Mesenchymal stem cell (in vitro differentiated cells and primary cell): ENCODE data around the gene ASB17.
A peak's percentile ranks its signal among the peaks of the same experiment; 100 is the strongest.
"Not testable (repeated sequence)": the region's sequence is repeated elsewhere in the genome, so short reads cannot be mapped to it uniquely, and the experiment has no call there.

ENCODE experiments used
- DNase-seq: peaks from one replicate; pipeline ENCODE4 v3.0.0-alpha.2; 2013
- H2AFZ ChIP-seq: one replicate; pipeline ENCODE4 v1.6.1; 2013; ENCODE audit warnings: low read depth, mild to moderate bottlenecking, control low read depth, inconsistent platforms, low read length, moderate library complexity
- H2AK5ac ChIP-seq: 2 replicates; pipeline ENCODE4 v1.6.1; 2013; ENCODE audit warnings: low read length, moderate library complexity, mild to moderate bottlenecking, inconsistent platforms; ENCODE audit not compliant: severe bottlenecking
- H2BK120ac ChIP-seq: one replicate; pipeline ENCODE4 v1.6.1; 2013; ENCODE audit warnings: low read depth, mild to moderate bottlenecking, inconsistent platforms, low read length, moderate library complexity
- H2BK12ac ChIP-seq, 2 experiments: one replicate each; pipeline ENCODE4 v1.6.1; 2013; ENCODE audit warnings: inconsistent platforms in 2 of 2, low read length in 2 of 2, mild to moderate bottlenecking in 2 of 2, moderate library complexity in 2 of 2, control low read depth in 1 of 2
- H2BK15ac ChIP-seq: one replicate; pipeline ENCODE4 v1.6.1; 2013; ENCODE audit warnings: mild to moderate bottlenecking, low read depth, inconsistent platforms; ENCODE audit not compliant: poor library complexity, severe bottlenecking
- H2BK5ac ChIP-seq: 2 replicates; pipeline ENCODE4 v1.6.1; 2013; ENCODE audit warnings: low read depth, mild to moderate bottlenecking, low read length, control low read depth, inconsistent platforms; ENCODE audit not compliant: poor library complexity, severe bottlenecking
- H3K14ac ChIP-seq, 2 experiments: one replicate each; pipeline ENCODE4 v1.6.1; 2013; ENCODE audit warnings: inconsistent platforms in 2 of 2, low read length in 2 of 2, control low read depth in 1 of 2, mild to moderate bottlenecking in 1 of 2, moderate library complexity in 1 of 2
- H3K18ac ChIP-seq, 2 experiments: one replicate each; pipeline ENCODE4 v1.6.1; 2013; ENCODE audit warnings: inconsistent platforms in 2 of 2, low read length in 2 of 2, control low read depth in 1 of 2, low read depth in 1 of 2, mild to moderate bottlenecking in 1 of 2
- H3K23ac ChIP-seq, 2 experiments: one replicate each; pipeline ENCODE4 v1.6.1; 2013; ENCODE audit warnings: inconsistent platforms in 2 of 2, low read length in 2 of 2, mild to moderate bottlenecking in 2 of 2, moderate library complexity in 2 of 2, control low read depth in 1 of 2
- H3K27ac ChIP-seq: 2 replicates; pipeline ENCODE4 v1.5.1; 2013; ENCODE audit warnings: mild to moderate bottlenecking, moderate library complexity, low read length, control low read depth, inconsistent platforms; ENCODE audit not compliant: poor library complexity, severe bottlenecking
- H3K27me3 ChIP-seq, 2 experiments: 2 replicates each; pipeline versions ENCODE4 v1.6.1 to v1.7.0; 2013; ENCODE audit warnings: low read length in 2 of 2, mild to moderate bottlenecking in 2 of 2, moderate library complexity in 2 of 2, control low read depth in 1 of 2, inconsistent platforms in 1 of 2; ENCODE audit not compliant: control insufficient read depth in 1 of 2, insufficient read depth in 1 of 2
- H3K36me3 ChIP-seq, 2 experiments: 2 replicates each; pipeline versions ENCODE4 v1.6.1 to v1.7.0; 2013; ENCODE audit warnings: low read length in 2 of 2, control low read depth in 1 of 2, inconsistent platforms in 1 of 2, low read depth in 1 of 2, mild to moderate bottlenecking in 1 of 2; ENCODE audit not compliant: insufficient read depth in 2 of 2, control insufficient read depth in 1 of 2
- H3K4ac ChIP-seq, 2 experiments: one replicate each; pipeline ENCODE4 v1.6.1; 2013; ENCODE audit warnings: inconsistent platforms in 2 of 2, low read length in 2 of 2, mild to moderate bottlenecking in 2 of 2, moderate library complexity in 2 of 2, control low read depth in 1 of 2, low read depth in 1 of 2
- H3K4me1 ChIP-seq: 2 replicates; pipeline ENCODE4 v1.6.1; 2013; ENCODE audit warnings: low read depth, low read length, control low read depth; ENCODE audit not compliant: control insufficient read depth, insufficient read depth
- H3K4me2 ChIP-seq: 2 replicates; pipeline ENCODE4 v1.6.1; 2013; ENCODE audit warnings: low read length, mild to moderate bottlenecking, inconsistent platforms; ENCODE audit not compliant: poor library complexity, severe bottlenecking
- H3K4me3 ChIP-seq, 2 experiments: 2 replicates each; pipeline versions ENCODE4 v1.5.1 to v1.7.0; 2013; ENCODE audit warnings: low read length in 2 of 2, mild to moderate bottlenecking in 2 of 2, control low read depth in 1 of 2, low read depth in 1 of 2; ENCODE audit not compliant: insufficient read depth in 1 of 2
- H3K79me1 ChIP-seq: replicated peaks from 2 replicates; pipeline ENCODE4 v1.6.1; 2013; ENCODE audit warnings: mild to moderate bottlenecking, control low read depth, low read length, inconsistent platforms; ENCODE audit not compliant: poor library complexity, severe bottlenecking
- H3K9ac ChIP-seq: 2 replicates; pipeline ENCODE4 v1.7.0; 2013; ENCODE audit warnings: mild to moderate bottlenecking, low read length, moderate library complexity
- H3K9me3 ChIP-seq: 2 replicates; pipeline ENCODE4 v1.7.0; 2013; ENCODE audit warnings: mild to moderate bottlenecking, low read length; ENCODE audit not compliant: control insufficient read depth
- H4K8ac ChIP-seq: one replicate; pipeline ENCODE4 v1.6.1; 2013; ENCODE audit warnings: inconsistent platforms, mild to moderate bottlenecking, low read length, moderate library complexity
- H4K91ac ChIP-seq: one replicate; pipeline ENCODE4 v1.6.1; 2013; ENCODE audit warnings: mild to moderate bottlenecking, low read length, inconsistent platforms
- WGBS: methylation state at CpG from one replicate; pipeline ENCODE4 v1.1.7; 2013; ENCODE audit warnings: mixed read lengths; 5-methylcytosine and 5-hydroxymethylcytosine counted together

Gene ASB17

GRCh38 chr1:75967719-75968118 is 35.5 kb upstream of the ASB17 start:
- Histone ChIP-seq H2BK15ac (no peak overlapping the region), H2BK120ac (no peak overlapping the region), H3K14ac (no peak overlapping the region), H3K4me1 (no peaks in the 10 kb centered on the region), H3K4ac (no peak overlapping the region), H3K79me1 (no peaks in the 10 kb centered on the region), H3K9me3 (no peaks in the 10 kb centered on the region), H2BK5ac (no peak overlapping the region), H2AK5ac (no peak overlapping the region), H4K8ac (no peak overlapping the region), H3K4me2 (no peak overlapping the region), H3K23ac (no peak overlapping the region), H3K36me3 (no peaks in the 10 kb centered on the region), H3K27me3 (no peaks in the 10 kb centered on the region), H3K9ac (no peak overlapping the region), H3K4me3 (no peak overlapping the region), H2AFZ (no peak overlapping the region), H2BK12ac (no peak overlapping the region), H4K91ac (no peak overlapping the region), H3K18ac (no peak overlapping the region), H3K27ac (no peak overlapping the region)
- no peak for DNase-seq
- 79% methylated on average over 1 of the region's 1 CpG for WGBS

DNA sequence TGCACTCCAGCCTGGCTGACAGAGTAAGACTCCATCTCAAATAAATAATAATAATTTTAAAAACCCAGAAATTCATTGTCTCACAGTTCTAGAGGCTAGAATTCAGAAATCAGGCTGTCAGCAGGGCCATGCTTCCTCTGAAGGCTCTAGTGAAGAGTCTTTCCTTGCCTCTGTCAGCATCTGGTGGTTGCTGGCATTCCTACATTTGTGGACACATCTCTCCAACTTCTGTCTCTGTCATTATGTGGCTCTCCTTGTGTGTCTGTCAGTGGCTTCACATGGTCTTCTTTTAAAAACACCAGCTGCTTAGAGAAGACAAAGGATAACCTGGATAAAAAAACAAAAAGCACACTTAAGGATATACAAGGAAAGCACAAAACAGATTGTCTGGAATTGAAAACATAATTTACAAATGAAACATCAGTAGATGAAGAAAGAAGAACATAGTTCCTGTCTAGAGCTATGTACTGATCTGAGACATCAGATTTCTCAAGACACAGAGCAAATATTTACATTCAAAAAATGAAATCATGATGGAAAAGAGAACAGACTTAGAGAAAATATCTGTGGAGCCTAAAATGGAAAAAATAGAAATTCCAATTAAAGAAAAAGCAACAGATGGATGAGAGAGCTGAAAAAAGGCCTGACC is 32.7 kb upstream of the ASB17 start:
- Histone ChIP-seq H3K79me1 (no peaks in the 10 kb centered on the region), H2BK15ac (no peak overlapping the region), H3K9me3 (peaks cover 4% of the 10 kb centered on the region), H3K4me3 (no peak overlapping the region), H3K4me2 (no peak overlapping the region), H3K23ac (no peak overlapping the region), H3K18ac (no peak overlapping the region), H2BK5ac (peak overlapping the region; percentile 73), H2BK12ac (no peak overlapping the region), H3K27me3 (no peaks in the 10 kb centered on the region), H2AFZ (no peak overlapping the region), H3K4me1 (no peaks in the 10 kb centered on the region), H3K14ac (no peak overlapping the region), H3K4ac (no peak overlapping the region), H4K91ac (no peak overlapping the region), H3K9ac (no peak overlapping the region), H3K36me3 (no peaks in the 10 kb centered on the region), H4K8ac (no peak overlapping the region), H3K27ac (peak overlapping the region; percentile 73), H2AK5ac (no peak overlapping the region), H2BK120ac (no peak overlapping the region)
- no peak for DNase-seq

GRCh38 chr1:75964110-75964759 is 32.0 kb upstream of the ASB17 start:
- H3K79me1 ChIP-seq, H2AK5ac ChIP-seq, H3K9me3 ChIP-seq, H3K4ac ChIP-seq, H3K23ac ChIP-seq, H3K4me3 ChIP-seq, H3K18ac ChIP-seq, H2BK120ac ChIP-seq, H3K14ac ChIP-seq, H4K91ac ChIP-seq, H3K4me1 ChIP-seq, H2BK15ac ChIP-seq, H4K8ac ChIP-seq, H3K9ac ChIP-seq, H2BK12ac ChIP-seq, H3K36me3 ChIP-seq, H2AFZ ChIP-seq, H2BK5ac ChIP-seq, H3K27me3 ChIP-seq, H3K4me2 ChIP-seq: not testable (repeated sequence)
- H3K27ac ChIP-seq = peak overlapping the region; percentile 73
- 47% methylated on average over 7 of the region's 10 CpGs for whole genome bisulfite sequencing
- peak; percentile 61 for DNase-seq

- Histone ChIP-seq H3K27ac (no peak overlapping the region), H3K18ac (no peak overlapping the region), H3K4ac (no peak overlapping the region), H3K79me1 (no peaks in the 10 kb centered on the region), H3K14ac (no peak overlapping the region), H2BK5ac (no peak overlapping the region), H2BK15ac (no peak overlapping the region), H4K91ac (no peak overlapping the region), H2BK120ac (no peak overlapping the region), H3K23ac (no peak overlapping the region), H3K27me3 (no peaks in the 10 kb centered on the region), H3K36me3 (no peaks in the 10 kb centered on the region), H4K8ac (no peak overlapping the region), H3K4me2 (no peak overlapping the region), H2AFZ (no peak overlapping the region), H2BK12ac (no peak overlapping the region), H3K9me3 (no peaks in the 10 kb centered on the region), H3K4me1 (peaks cover 5% of the 10 kb centered on the region), H2AK5ac (no peak overlapping the region), H3K9ac (no peak overlapping the region), H3K4me3 (no peak overlapping the region)
- no peak for DNase-seq
These were observed 22.4 kb upstream of the ASB17 start for GRCh38 chr1:75954586-75954985.
